K562 (cell line): ENCODE measurements around the gene GIMAP8. TPM values are rescaled to one million over a fixed set of nuclear protein-coding genes. Genes with fewer than 3 reads are reported as not detected.
A peak's percentile ranks its signal among the peaks of the same experiment; 100 is the strongest.

Source experiments
- ATAC-seq: fragments of 200-7000 bp; cut with Tn5 transposase; 3 replicates; pipeline ENCODE4 v1.9.1; 2020; ENCODE audit warnings: moderate library complexity
- BruUV-seq: library from RNA; stranded (reverse); fragments of 400-500 nt; replicated peaks from 2 replicates; lab custom pipeline; 2021; lab: Mats Ljungman, UMichigan
- CTCF ChIA-PET: fragments of 300-600 bp; formaldehyde crosslinking; extraction: SDS; loops from one replicate; lab custom pipeline; 2021; ENCODE audit warnings: low intra/inter-chr PET ratio; lab: Yijun Ruan, JAX
- POLR2A ChIA-PET: fragments of 300-600, 350-650 bp; sonication (Branson Sonifier 250); formaldehyde crosslinking; extraction: SDS; loops from one replicate; lab custom pipeline; 2021; ENCODE audit warnings: antibody characterized with exemption, inconsistent platforms; lab: Yijun Ruan, JAX
- DNase-seq, 4 experiments: peaks; one replicate each; pipeline versions ENCODE4 v3.0.0 to v3.0.0-alpha.2; 2011 to 2018; ENCODE audit warnings: low spot score in 3 of 4, mixed read lengths in 3 of 4; ENCODE audit errors: extremely low read depth in 1 of 4
- FAIRE-seq: peaks from 2 replicates; lab custom pipeline; 2011; peaks lifted over from hg19 to GRCh38; lab: Jason Lieb, UNC
- H2AFZ ChIP-seq: 2 replicates; pipeline ENCODE4 v1.6.0; 2011; ENCODE audit warnings: low read depth, low read length, control low read depth, inconsistent platforms
- H3K27ac ChIP-seq: fragments of 200-600 bp; 3 replicates; pipeline ENCODE4 v1.8.0; 2011; ENCODE audit warnings: low read depth, mild to moderate bottlenecking, control low read depth, inconsistent platforms, low read length, moderate library complexity, mixed read lengths; ENCODE audit errors: extremely low read depth
- H3K27me3 ChIP-seq, 2 experiments: fragments of 300-600 bp in 1 of 2; 2 replicates in 1 of 2; 3 replicates in 1 of 2; pipeline versions ENCODE4 v1.6.0 to v1.8.0; 2011; ENCODE audit warnings: inconsistent platforms in 2 of 2, low read length in 2 of 2, mild to moderate bottlenecking in 1 of 2, mixed read lengths in 1 of 2, moderate library complexity in 1 of 2; ENCODE audit not compliant: control insufficient read depth in 2 of 2, insufficient read depth in 2 of 2
- H3K36me3 ChIP-seq: fragments of 300-600 bp; 3 replicates; pipeline ENCODE4 v1.8.0; 2011; ENCODE audit warnings: mild to moderate bottlenecking, low read length, inconsistent platforms; ENCODE audit not compliant: control insufficient read depth, insufficient read depth
- H3K4me1 ChIP-seq, 2 experiments: fragments of 200-600 bp in 1 of 2; replicated peaks in 1 of 2; 2 replicates in 1 of 2; 3 replicates in 1 of 2; pipeline versions ENCODE4 v1.5.1 to v1.8.0; 2011; ENCODE audit warnings: inconsistent platforms in 2 of 2, low read length in 2 of 2, mild to moderate bottlenecking in 1 of 2, mixed read lengths in 1 of 2, moderate library complexity in 1 of 2; ENCODE audit not compliant: control insufficient read depth in 2 of 2, insufficient read depth in 2 of 2
- H3K4me2 ChIP-seq: 2 replicates; pipeline ENCODE4 v1.6.1; 2011; ENCODE audit warnings: low read length, control low read depth, inconsistent platforms, mixed read lengths; ENCODE audit not compliant: insufficient read depth
- H3K4me3 ChIP-seq: fragments of 200-600 bp; sonication (generic), shearing (Covaris generic); 2 replicates; pipeline ENCODE4 v1.5.1; 2016; ENCODE audit warnings: control low read depth, inconsistent platforms
- H3K79me2 ChIP-seq: fragments of 200-600 bp; 3 replicates; pipeline ENCODE4 v1.8.0; 2011; ENCODE audit warnings: low read length, inconsistent platforms; ENCODE audit not compliant: control insufficient read depth, insufficient read depth
- H3K9ac ChIP-seq, 2 experiments: 2 replicates each; pipeline versions ENCODE4 v1.6.0 to v1.6.1; 2011; ENCODE audit warnings: low read depth in 2 of 2, low read length in 2 of 2, control low read depth in 1 of 2, inconsistent platforms in 1 of 2, mild to moderate bottlenecking in 1 of 2, mixed read lengths in 1 of 2; ENCODE audit not compliant: insufficient read depth in 1 of 2
- H3K9me1 ChIP-seq: one replicate; pipeline ENCODE4 v1.6.0; 2011; ENCODE audit warnings: inconsistent platforms, mild to moderate bottlenecking, low read length, moderate library complexity; ENCODE audit not compliant: control insufficient read depth, insufficient read depth
- H3K9me3 ChIP-seq: replicated peaks from 2 replicates; pipeline ENCODE4 v1.5.1; 2011; ENCODE audit warnings: low read depth, low read length, inconsistent platforms; ENCODE audit not compliant: control insufficient read depth, insufficient read depth
- H4K20me1 ChIP-seq: replicated peaks from 2 replicates; pipeline ENCODE4 v1.6.1; 2011; ENCODE audit warnings: low read length, inconsistent platforms, mixed read lengths; ENCODE audit not compliant: control insufficient read depth, insufficient read depth
- BHLHE40 ChIP-seq: IDR thresholded peaks from 2 replicates; pipeline ENCODE4 v1.6.1; 2011; ENCODE audit warnings: low read length, improper control_type of control experiment
- CBX2 ChIP-seq: fragments of 200-600 bp; sonication (generic); IDR thresholded peaks from one replicate; pipeline ENCODE4 v1.6.1; 2012; ENCODE audit warnings: mild to moderate bottlenecking, low read length, inconsistent platforms; ENCODE audit not compliant: insufficient read depth, poor library complexity, severe bottlenecking
- CBX5 ChIP-seq: IDR thresholded peaks from 2 replicates; pipeline ENCODE4 v1.6.1; 2014; ENCODE audit warnings: low read depth, borderline replicate concordance
- DACH1 ChIP-seq: fragments of 450-650 bp; IDR thresholded peaks from 2 replicates; pipeline ENCODE4 v1.6.1; 2018; ENCODE audit not compliant: partially characterized antibody
- HDAC8 ChIP-seq: fragments of 450-650 bp; IDR thresholded peaks from 2 replicates; pipeline ENCODE4 v1.6.1; 2016; ENCODE audit warnings: mild to moderate bottlenecking, missing genetic modification characterization, moderate library complexity, missing compliant biosample characterization
- MCM2 ChIP-seq: fragments of 450-650 bp; IDR thresholded peaks from 2 replicates; pipeline ENCODE4 v1.6.1; 2017; ENCODE audit warnings: low read depth, mild to moderate bottlenecking
- MTA1 ChIP-seq: fragments of 450-650 bp; IDR thresholded peaks from 2 replicates; pipeline ENCODE4 v1.6.1; 2017; ENCODE audit warnings: borderline replicate concordance
- NR3C1 ChIP-seq: sonication (generic); formaldehyde crosslinking; IDR thresholded peaks from 2 replicates; pipeline ENCODE4 v1.8.1; 2022; ENCODE audit warnings: missing genetic modification reagents
- PCBP2 ChIP-seq: fragments of 200-400 bp; formaldehyde crosslinking; IDR thresholded peaks from 2 replicates; pipeline ENCODE4 v1.6.1; 2018; ENCODE audit warnings: low read length, low read depth, mild to moderate bottlenecking, moderate library complexity; ENCODE audit not compliant: poor library complexity, severe bottlenecking
- POLR2B ChIP-seq: fragments of 450-650 bp; IDR thresholded peaks from 2 replicates; pipeline ENCODE4 v1.6.1; 2018; ENCODE audit warnings: low read depth; ENCODE audit not compliant: partially characterized antibody
- RFX1 ChIP-seq: fragments of 450-650 bp; IDR thresholded peaks from 2 replicates; pipeline ENCODE4 v1.6.1; 2016; ENCODE audit warnings: mild to moderate bottlenecking, moderate library complexity
- TRIM28 ChIP-seq: fragments of 450-650 bp; IDR thresholded peaks from 2 replicates; pipeline ENCODE4 v1.6.1; 2017
- ZFP30 ChIP-seq: fragments of 250-450 bp; sonication (Bioruptor Pico); IDR thresholded peaks from 2 replicates; pipeline ENCODE4 v1.8.0; 2022; ENCODE audit warnings: moderate library complexity, mild to moderate bottlenecking, inconsistent platforms, borderline replicate concordance
- ZNF133 ChIP-seq: fragments of 250-450 bp; sonication (Bioruptor Pico); IDR thresholded peaks from 2 replicates; pipeline ENCODE4 v1.4.0; 2020; ENCODE audit warnings: mild to moderate bottlenecking
- ZNF146 ChIP-seq: IDR thresholded peaks from one replicate; pipeline ENCODE4 v1.6.1; 2018; ENCODE audit warnings: missing compliant biosample characterization; ENCODE audit not compliant: unreplicated experiment
- ZNF263 ChIP-seq: sonication (generic); formaldehyde crosslinking; IDR thresholded peaks from 2 replicates; pipeline ENCODE4 v1.8.0; 2022; ENCODE audit warnings: mild to moderate bottlenecking, missing genetic modification reagents, borderline replicate concordance
- ZNF311 ChIP-seq: fragments of 250-450 bp; sonication (Bioruptor Pico); IDR thresholded peaks from 2 replicates; pipeline ENCODE4 v1.4.0; 2020; ENCODE audit warnings: mild to moderate bottlenecking, moderate library complexity
- ZNF408 ChIP-seq: fragments of 250-450 bp; sonication (Bioruptor Pico); IDR thresholded peaks from 2 replicates; pipeline ENCODE4 v1.4.0; 2020; ENCODE audit warnings: low read depth, mild to moderate bottlenecking, moderate library complexity
- WGBS: fragments of 100-300 bp; shearing (Covaris generic); methylation state at CpG from one replicate; pipeline ENCODE4 v1.1.6; 2016; ENCODE audit warnings: low coverage, mixed read lengths; ENCODE audit not compliant: insufficient coverage; ENCODE audit errors: missing lambda C conversion rate; 5-methylcytosine and 5-hydroxymethylcytosine counted together
- in situ Hi-C: fragments of 300-500 bp; cut with MboI; formaldehyde crosslinking; loops from 4 replicates; pipeline ENCODE4 v1.15.0; 2018; ENCODE audit warnings: inconsistent platforms, mixed read lengths
- intact Hi-C: fragments of 100-400 bp; cut with micrococcal nuclease; formaldehyde crosslinking; loops from 2 replicates; pipeline ENCODE4 v1.14.2; 2022
- polyA plus RNA-seq, 8 experiments: library from polyadenylated mRNA; depleted of rRNA in 4 of 8; stranded (reverse) in 5 of 8; unstranded in 3 of 8; fragments of >200 nt; fragmentation: Nextera tagmentation in 2 of 8; fragmentation: Illumina TruSeq in 1 of 8; extraction: Ambion mirVana in 2 of 8; extraction: Trizol in 1 of 8; gene quantifications; 2 replicates each; pipeline versions ENCODE4 v1.2.1 to v1.2.3, GENCODE V29; 2011 to 2014; ENCODE audit warnings: inconsistent platforms in 1 of 8, missing spikeins in 1 of 8
- total RNA-seq, 7 experiments: library from RNA; depleted of rRNA in 6 of 7; stranded (reverse); fragments of >200 nt in 6 of 7; fragmentation: Illumina TruSeq in 2 of 7; extraction: Trizol in 2 of 7; gene quantifications; 2 replicates each; pipeline versions ENCODE4 v1.2.1 to v1.2.3, GENCODE V29; 2011 to 2021; ENCODE audit warnings: low replicate concordance in 1 of 7
- TF ChIP-seq, protein P1 (sequence below): fragments of 450-650 bp; formaldehyde crosslinking; IDR thresholded peaks from 2 replicates; pipeline ENCODE4 v1.4.0; 2020; ENCODE audit warnings: mild to moderate bottlenecking

The GIMAP8 gene
- total and polyA plus RNA-seq, 9 of the 15 experiments (the other 6 are each of a cell fraction or from before 2014, with no cell fraction given), result not detected

DNA sequence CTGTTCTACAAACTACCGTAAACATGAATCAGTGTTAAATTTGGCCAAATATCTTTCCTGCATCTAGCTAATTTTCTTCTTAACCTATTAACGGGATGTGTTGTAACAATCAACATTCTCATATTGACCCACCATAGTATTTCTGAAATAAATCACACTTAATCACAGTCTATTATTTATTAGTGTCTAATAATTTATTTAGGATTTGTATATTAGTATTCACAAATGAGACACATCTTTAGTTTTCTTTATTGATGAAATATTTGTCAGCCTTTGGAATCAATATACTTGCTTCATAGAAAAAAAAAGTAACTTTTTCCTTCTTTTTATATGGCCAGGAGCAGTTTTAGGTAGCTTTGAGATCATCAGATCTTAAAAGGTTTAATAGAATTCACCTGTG lies 68.9 kb downstream of the GIMAP8 start:
- ChIA-PET POLR2A (interaction anchor here (0.6 to 1.1 kb wide), 2 partner anchors 39 to 69 kb away, joined by 4 to 5 read pairs; partner anchors contain the start of gene GIMAP8), CTCF (no interaction called here)
- no peak for TF ChIP-seq ZNF263 (CRISPR knock-in tag)
- TF ChIP-seq DACH1, result peak; percentile 90
- TF ChIP-seq CBX2, result no peak
- Histone ChIP-seq H3K4me1 (no peaks in the 10 kb centered on the region), H3K9me3 (no peaks in the 10 kb centered on the region), H3K9ac (no peak overlapping the region), H3K4me3 (no peak overlapping the region), H3K79me2 (no peaks in the 10 kb centered on the region), H3K27me3 (peaks cover 14 to 15% of the 10 kb centered on the region in 2 experiments; a peak in 4 of 5 replicates), H4K20me1 (no peaks in the 10 kb centered on the region), H3K27ac (no peak overlapping the region), H3K36me3 (no peaks in the 10 kb centered on the region), H3K9me1 (no peaks in the 10 kb centered on the region), H2AFZ (no peak overlapping the region), H3K4me2 (no peak overlapping the region)
- intact Hi-C loops (no loop called here), in situ Hi-C loops (no loop called here)
- FAIRE-seq (no peak), DNase-seq (no peak), ATAC-seq (no peak)
- WGBS, result 1% methylated on average over 2 of the region's 2 CpGs
- BruUV-seq, result no TSS peak

DNA sequence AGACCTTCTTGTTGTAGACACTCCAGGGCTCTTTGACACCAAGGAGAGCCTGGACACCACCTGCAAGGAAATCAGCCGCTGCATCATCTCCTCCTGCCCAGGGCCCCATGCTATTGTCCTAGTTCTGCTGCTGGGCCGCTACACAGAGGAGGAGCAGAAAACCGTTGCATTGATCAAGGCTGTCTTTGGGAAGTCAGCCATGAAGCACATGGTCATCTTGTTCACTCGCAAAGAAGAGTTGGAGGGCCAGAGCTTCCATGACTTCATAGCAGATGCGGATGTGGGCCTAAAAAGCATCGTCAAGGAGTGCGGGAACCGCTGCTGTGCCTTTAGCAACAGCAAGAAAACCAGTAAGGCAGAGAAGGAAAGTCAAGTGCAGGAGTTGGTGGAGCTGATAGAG lies 69.7 kb downstream of the GIMAP8 start:
- Histone ChIP-seq H3K9ac (no peak overlapping the region), H3K27me3 (peaks cover 7 to 10% of the 10 kb centered on the region in 2 experiments; a peak in 4 of 5 replicates), H3K9me1 (no peaks in the 10 kb centered on the region), H3K27ac (no peak overlapping the region), H3K9me3 (no peaks in the 10 kb centered on the region), H3K4me2 (no peak overlapping the region), H2AFZ (no peak overlapping the region), H3K4me3 (no peak overlapping the region), H3K36me3 (no peaks in the 10 kb centered on the region), H3K79me2 (no peaks in the 10 kb centered on the region), H4K20me1 (no peaks in the 10 kb centered on the region), H3K4me1 (no peaks in the 10 kb centered on the region)
- ATAC-seq (peak; percentile 38; the same call in 2 of the 3 replicates), FAIRE-seq (no peak), DNase-seq (no peak)
- in situ Hi-C loops, result no loop called here
- no TSS peak for BruUV-seq
- 3% methylated on average over 8 of the region's 8 CpGs for WGBS
- POLR2A ChIA-PET, result interaction anchor here (0.6 to 1.1 kb wide), 2 partner anchors 40 to 69 kb away, joined by 4 to 5 read pairs; partner anchors contain the start of gene GIMAP8
- TF ChIP-seq POLR2B (no peak), MCM2 (no peak), RFX1 (no peak), MTA1 (no peak), CBX5 (no peak), ZNF133 (CRISPR knock-in tag) (no peak), ZFP30 (no peak), ZNF146 (no peak), ZNF408 (no peak), ZNF311 (CRISPR knock-in tag) (no peak), TRIM28 (no peak), NR3C1 (CRISPR knock-in tag) (no peak), HDAC8 (no peak), BHLHE40 (no peak), PCBP2 (no peak)
- TF ChIP-seq, protein P1, sequence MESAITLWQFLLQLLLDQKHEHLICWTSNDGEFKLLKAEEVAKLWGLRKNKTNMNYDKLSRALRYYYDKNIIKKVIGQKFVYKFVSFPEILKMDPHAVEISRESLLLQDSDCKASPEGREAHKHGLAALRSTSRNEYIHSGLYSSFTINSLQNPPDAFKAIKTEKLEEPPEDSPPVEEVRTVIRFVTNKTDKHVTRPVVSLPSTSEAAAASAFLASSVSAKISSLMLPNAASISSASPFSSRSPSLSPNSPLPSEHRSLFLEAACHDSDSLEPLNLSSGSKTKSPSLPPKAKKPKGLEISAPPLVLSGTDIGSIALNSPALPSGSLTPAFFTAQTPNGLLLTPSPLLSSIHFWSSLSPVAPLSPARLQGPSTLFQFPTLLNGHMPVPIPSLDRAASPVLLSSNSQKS (CRISPR knock-in tag), result no peak
- intact Hi-C loops, result loop anchor here (10.0 kb wide), 1 partner anchor 235 kb away; no protein-coding TSS in a partner anchor
- CTCF ChIA-PET, result no interaction called here
